OCI-LY3 (cell line): Measurements from ENCODE around the gene JAZF1.

ENCODE experiments used
- EZH2phosphoT487 ChIP-seq: fragments of 200-600 bp; shearing (Covaris generic); IDR thresholded peaks from 2 replicates; pipeline ENCODE4 v1.6.1; 2018; ENCODE audit warnings: antibody characterized with exemption, mixed run types, low read depth
- TF ChIP-seq, protein P1 (sequence below): fragments of 200-600, 300-600 bp; sonication (generic); IDR thresholded peaks from 2 replicates; pipeline ENCODE4 v1.5.1; 2014; ENCODE audit warnings: antibody characterized with exemption, low read length, low read depth

DNA sequence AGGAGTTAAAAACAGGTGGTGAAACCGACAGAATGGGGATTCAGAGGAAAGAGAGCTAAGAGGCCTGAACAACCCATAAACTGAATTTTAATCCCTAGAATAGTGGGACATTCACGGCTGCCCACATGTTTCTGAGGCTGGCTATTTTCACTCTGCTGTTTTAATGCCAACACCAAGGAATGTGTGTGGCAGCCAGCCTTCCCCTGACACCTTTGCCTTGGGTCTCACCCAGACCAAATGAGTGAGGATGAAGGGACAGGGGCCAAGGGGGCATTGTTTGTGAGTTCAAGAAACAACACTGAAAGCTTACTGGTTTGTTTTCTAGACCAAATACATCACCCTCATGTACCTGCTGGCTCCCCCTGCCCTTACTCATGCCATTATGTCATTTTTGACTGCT, 164.3 kb downstream of the JAZF1 start:
- TF ChIP-seq, protein P1, sequence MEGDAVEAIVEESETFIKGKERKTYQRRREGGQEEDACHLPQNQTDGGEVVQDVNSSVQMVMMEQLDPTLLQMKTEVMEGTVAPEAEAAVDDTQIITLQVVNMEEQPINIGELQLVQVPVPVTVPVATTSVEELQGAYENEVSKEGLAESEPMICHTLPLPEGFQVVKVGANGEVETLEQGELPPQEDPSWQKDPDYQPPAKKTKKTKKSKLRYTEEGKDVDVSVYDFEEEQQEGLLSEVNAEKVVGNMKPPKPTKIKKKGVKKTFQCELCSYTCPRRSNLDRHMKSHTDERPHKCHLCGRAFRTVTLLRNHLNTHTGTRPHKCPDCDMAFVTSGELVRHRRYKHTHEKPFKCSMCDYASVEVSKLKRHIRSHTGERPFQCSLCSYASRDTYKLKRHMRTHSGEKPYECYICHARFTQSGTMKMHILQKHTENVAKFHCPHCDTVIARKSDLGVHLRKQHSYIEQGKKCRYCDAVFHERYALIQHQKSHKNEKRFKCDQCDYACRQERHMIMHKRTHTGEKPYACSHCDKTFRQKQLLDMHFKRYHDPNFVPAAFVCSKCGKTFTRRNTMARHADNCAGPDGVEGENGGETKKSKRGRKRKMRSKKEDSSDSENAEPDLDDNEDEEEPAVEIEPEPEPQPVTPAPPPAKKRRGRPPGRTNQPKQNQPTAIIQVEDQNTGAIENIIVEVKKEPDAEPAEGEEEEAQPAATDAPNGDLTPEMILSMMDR = no peak
- TF ChIP-seq EZH2phosphoT487 = no peak
